Measurements from ENCODE around the gene UPK3A.

Gene UPK3A

GRCh38 chr22:45314054-45314721 lies 29.4 kb downstream of the UPK3A start:
- Histone ChIP-seq H3K4me3 (ENCODE audit: low read depth, low read length) (no peak overlapping the region), H3K27me3 (replicated peaks) (no peaks in the 10 kb centered on the region), H3K27ac (no peak overlapping the region), H3K36me3 (replicated peaks) (no peaks in the 10 kb centered on the region)
- in situ Hi-C loops (cut with HindIII; ENCODE audit: low pct_ligation_motif_present, low sequenced_read_pairs), result no loop called here
- no peak for DNase-seq
- TF ChIP-seq, protein P1, sequence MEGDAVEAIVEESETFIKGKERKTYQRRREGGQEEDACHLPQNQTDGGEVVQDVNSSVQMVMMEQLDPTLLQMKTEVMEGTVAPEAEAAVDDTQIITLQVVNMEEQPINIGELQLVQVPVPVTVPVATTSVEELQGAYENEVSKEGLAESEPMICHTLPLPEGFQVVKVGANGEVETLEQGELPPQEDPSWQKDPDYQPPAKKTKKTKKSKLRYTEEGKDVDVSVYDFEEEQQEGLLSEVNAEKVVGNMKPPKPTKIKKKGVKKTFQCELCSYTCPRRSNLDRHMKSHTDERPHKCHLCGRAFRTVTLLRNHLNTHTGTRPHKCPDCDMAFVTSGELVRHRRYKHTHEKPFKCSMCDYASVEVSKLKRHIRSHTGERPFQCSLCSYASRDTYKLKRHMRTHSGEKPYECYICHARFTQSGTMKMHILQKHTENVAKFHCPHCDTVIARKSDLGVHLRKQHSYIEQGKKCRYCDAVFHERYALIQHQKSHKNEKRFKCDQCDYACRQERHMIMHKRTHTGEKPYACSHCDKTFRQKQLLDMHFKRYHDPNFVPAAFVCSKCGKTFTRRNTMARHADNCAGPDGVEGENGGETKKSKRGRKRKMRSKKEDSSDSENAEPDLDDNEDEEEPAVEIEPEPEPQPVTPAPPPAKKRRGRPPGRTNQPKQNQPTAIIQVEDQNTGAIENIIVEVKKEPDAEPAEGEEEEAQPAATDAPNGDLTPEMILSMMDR (IDR thresholded peaks at IDR 0.05; ENCODE audit: low read depth, low read length, missing control alignments), result no peak

DNA sequence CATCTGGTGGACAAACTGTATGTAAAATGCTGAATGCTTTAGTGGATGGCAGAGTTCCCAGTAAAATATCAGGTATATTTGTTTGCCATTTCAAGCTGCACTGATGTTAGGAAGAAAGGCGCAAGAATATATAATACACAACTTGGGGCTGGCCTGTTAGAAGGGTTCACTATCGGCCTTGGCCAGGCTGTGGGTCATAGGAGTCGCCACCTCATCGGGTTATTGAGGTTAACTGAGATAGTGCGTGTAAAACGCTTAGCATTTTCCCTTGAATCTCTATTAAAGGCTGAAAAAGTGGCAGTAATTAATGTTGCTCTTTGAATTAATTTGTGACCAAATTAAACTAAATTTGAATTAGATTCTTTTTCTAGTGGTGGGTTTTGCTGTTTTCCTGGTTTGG lies 30.0 kb downstream of the UPK3A start:
- no peak overlapping the region for H3K27ac ChIP-seq
- in situ Hi-C loops (cut with HindIII; ENCODE audit: low pct_ligation_motif_present, low sequenced_read_pairs), result no loop called here
- TF ChIP-seq, protein P1 (IDR thresholded peaks at IDR 0.05; ENCODE audit: low read depth, low read length, missing control alignments), result no peak
- H3K4me3 ChIP-seq (ENCODE audit: low read depth, low read length), result no peak overlapping the region
- H3K36me3 ChIP-seq (replicated peaks), result no peaks in the 10 kb centered on the region
- no peak for DNase-seq
- no peaks in the 10 kb centered on the region for H3K27me3 ChIP-seq (replicated peaks)

DNA sequence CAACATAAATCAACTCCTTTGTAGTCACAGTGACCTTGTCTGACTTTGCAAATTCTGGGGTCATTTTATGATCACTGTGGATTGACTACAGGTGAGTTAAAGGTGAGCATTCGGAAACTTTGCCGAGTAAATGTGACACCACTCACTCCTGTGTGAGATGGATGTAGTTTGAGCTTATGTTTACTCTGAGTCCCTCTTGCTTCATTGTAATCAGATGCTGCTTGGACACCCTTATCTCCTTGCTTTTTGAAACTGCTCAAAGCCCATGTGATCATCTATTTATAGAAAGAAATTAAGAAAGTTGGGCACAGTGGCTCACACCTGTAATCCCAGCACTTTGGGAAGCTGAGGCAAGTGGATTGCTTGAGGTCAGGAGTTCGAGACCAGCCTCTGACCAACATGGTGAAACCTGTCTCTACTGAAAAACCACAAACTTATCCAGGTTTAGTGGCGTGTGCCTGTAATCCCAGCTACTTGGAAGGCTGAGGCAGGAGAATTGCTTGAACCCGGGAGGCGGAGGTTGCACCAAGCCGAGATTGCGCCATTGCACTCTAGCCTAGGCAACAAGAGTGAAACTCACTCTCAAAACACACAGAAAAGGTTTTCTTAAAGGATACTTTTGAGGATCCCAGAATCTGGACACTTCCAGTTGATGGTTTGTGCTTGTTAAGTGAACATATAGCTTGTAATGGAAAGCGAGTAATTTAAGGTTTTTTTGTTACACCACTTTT lies 32.2 kb downstream of the UPK3A start:
- H3K27me3 ChIP-seq (replicated peaks), result no peaks in the 10 kb centered on the region
- in situ Hi-C loops (cut with HindIII; ENCODE audit: low pct_ligation_motif_present, low sequenced_read_pairs), result no loop called here
- H3K36me3 ChIP-seq (replicated peaks), result no peaks in the 10 kb centered on the region
- no peak for DNase-seq
- TF ChIP-seq, protein P1 (IDR thresholded peaks at IDR 0.05; ENCODE audit: low read depth, low read length, missing control alignments), result no peak
- H3K4me3 ChIP-seq (ENCODE audit: low read depth, low read length), result no peak overlapping the region
- peak overlapping the region; percentile 82 for H3K27ac ChIP-seq

DNA sequence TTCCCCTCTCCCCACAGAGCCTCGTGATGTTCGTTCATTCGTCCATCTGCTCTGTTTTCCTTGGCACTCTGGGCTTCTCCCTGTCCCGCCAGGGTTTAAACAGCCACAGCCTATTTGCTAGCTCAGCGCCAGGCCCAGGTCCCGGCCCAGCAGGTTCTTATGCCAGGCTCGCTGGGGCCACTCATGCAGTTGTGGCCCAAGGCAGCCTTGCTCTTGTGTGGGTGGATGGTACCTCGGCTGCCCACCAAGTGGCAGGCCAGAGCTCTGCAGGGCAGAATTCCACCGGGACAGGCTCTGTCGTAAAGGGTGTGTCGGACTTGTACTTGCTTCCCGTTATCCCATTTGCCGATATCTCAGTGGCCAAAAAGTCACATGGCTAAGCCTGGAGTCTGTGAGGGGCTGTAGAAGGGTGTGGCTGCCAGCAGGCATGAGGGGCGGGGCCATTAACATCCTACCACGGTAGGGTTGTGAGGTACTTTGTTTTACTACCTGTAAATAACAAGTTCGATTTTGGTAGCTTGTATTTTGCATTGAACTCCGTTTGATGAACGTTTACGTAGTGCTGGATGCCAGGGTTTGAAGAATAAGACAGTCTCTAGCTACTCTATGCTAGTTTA lies 32.9 kb downstream of the UPK3A start:
- TF ChIP-seq, protein P1 (IDR thresholded peaks at IDR 0.05; ENCODE audit: low read depth, low read length, missing control alignments), result peak; percentile 53
- Histone ChIP-seq H3K36me3 (replicated peaks) (peaks cover 3% of the 10 kb centered on the region), H3K27me3 (replicated peaks) (no peaks in the 10 kb centered on the region), H3K27ac (peak overlapping the region; percentile 82), H3K4me3 (ENCODE audit: low read depth, low read length) (no peak overlapping the region)
- in situ Hi-C loops (cut with HindIII; ENCODE audit: low pct_ligation_motif_present, low sequenced_read_pairs), result no loop called here
- peak; percentile 32 for DNase-seq

- in situ Hi-C loops (cut with HindIII; ENCODE audit: low pct_ligation_motif_present, low sequenced_read_pairs), result no loop called here
- H3K4me3 ChIP-seq (ENCODE audit: low read depth, low read length), result peak overlapping the region; percentile 29
- DNase-seq, result peak; percentile 97
Observed at GRCh38 chr22:45318168-45318557, 33.4 kb downstream of the UPK3A start.

More at GRCh38 chr22:45318168-45318557, 33.4 kb downstream of the UPK3A start:
- Histone ChIP-seq H3K36me3 (replicated peaks) (peaks cover 3% of the 10 kb centered on the region), H3K27ac (peak overlapping the region; percentile 82), H3K27me3 (replicated peaks) (no peaks in the 10 kb centered on the region)
- TF ChIP-seq, protein P1 (IDR thresholded peaks at IDR 0.05; ENCODE audit: low read depth, low read length, missing control alignments), result no peak

Data from brain microvascular endothelial cell (primary cell).